Measurements from ENCODE around the gene CRTC1. TPM values are rescaled to one million over a fixed set of nuclear protein-coding genes. Genes with fewer than 3 reads are reported as not detected.

CRTC1 gene
- total RNA-seq, 1 donor from 2014 or later = 0.79 TPM

- TF ChIP-seq CTCF (IDR thresholded peaks at IDR 0.05; ENCODE audit: insufficient read depth, low read length, severe bottlenecking) = no peak
- Histone ChIP-seq H3K27me3 (ENCODE audit: control insufficient read depth, insufficient read depth, low read length) (peaks cover 8% of the 10 kb centered on the region), H3K4me3 (ENCODE audit: low read depth, low read length) (no peak overlapping the region), H3K36me3 (ENCODE audit: control insufficient read depth, insufficient read depth, low read length) (no peaks in the 10 kb centered on the region)
- DNase-seq (ENCODE audit: low read depth) = no peak
- no peak for FAIRE-seq
These were observed 27.0 kb upstream of the CRTC1 start for GRCh38 chr19:18656337-18657086.

GRCh38 chr19:18657590-18658365 lies 25.7 kb upstream of the CRTC1 start:
- no peak overlapping the region for H3K4me3 ChIP-seq (ENCODE audit: low read depth, low read length)
- no peaks in the 10 kb centered on the region for H3K36me3 ChIP-seq (ENCODE audit: control insufficient read depth, insufficient read depth, low read length)
- DNase-seq (ENCODE audit: low read depth) (no peak), FAIRE-seq (no peak)
- peaks cover 8% of the 10 kb centered on the region for H3K27me3 ChIP-seq (ENCODE audit: control insufficient read depth, insufficient read depth, low read length)
- no peak for TF ChIP-seq CTCF (IDR thresholded peaks at IDR 0.05; ENCODE audit: insufficient read depth, low read length, severe bottlenecking)

- Histone ChIP-seq H3K4me3 (ENCODE audit: low read depth, low read length) (no peak overlapping the region), H3K27me3 (ENCODE audit: control insufficient read depth, insufficient read depth, low read length) (peaks cover 8% of the 10 kb centered on the region), H3K36me3 (ENCODE audit: control insufficient read depth, insufficient read depth, low read length) (no peaks in the 10 kb centered on the region)
- TF ChIP-seq CTCF (IDR thresholded peaks at IDR 0.05; ENCODE audit: insufficient read depth, low read length, severe bottlenecking) = no peak
- DNase-seq (ENCODE audit: low read depth) = no peak
- no peak for FAIRE-seq
These were observed 25.1 kb upstream of the CRTC1 start for GRCh38 chr19:18658366-18658855.

- Histone ChIP-seq H3K27me3 (ENCODE audit: control insufficient read depth, insufficient read depth, low read length) (peaks cover 8% of the 10 kb centered on the region), H3K4me3 (ENCODE audit: low read depth, low read length) (no peak overlapping the region), H3K36me3 (ENCODE audit: control insufficient read depth, insufficient read depth, low read length) (no peaks in the 10 kb centered on the region)
- no peak for FAIRE-seq
- DNase-seq (ENCODE audit: low read depth) = no peak
- TF ChIP-seq CTCF (IDR thresholded peaks at IDR 0.05; ENCODE audit: insufficient read depth, low read length, severe bottlenecking) = no peak
These were observed 24.0 kb upstream of the CRTC1 start for GRCh38 chr19:18659281-18660050.

GRCh38 chr19:18660051-18660910 lies 23.2 kb upstream of the CRTC1 start:
- no peak for TF ChIP-seq CTCF (IDR thresholded peaks at IDR 0.05; ENCODE audit: insufficient read depth, low read length, severe bottlenecking)
- Histone ChIP-seq H3K27me3 (ENCODE audit: control insufficient read depth, insufficient read depth, low read length) (peaks cover 8% of the 10 kb centered on the region), H3K36me3 (ENCODE audit: control insufficient read depth, insufficient read depth, low read length) (peaks cover under 1% of the 10 kb centered on the region), H3K4me3 (ENCODE audit: low read depth, low read length) (no peak overlapping the region)
- FAIRE-seq = no peak
- no peak for DNase-seq (ENCODE audit: low read depth)
